HG02840 (cell line): ENCODE data around the gene WDFY2.

Experiments
- ATAC-seq: cut with Tn5 transposase; IDR thresholded peaks from one replicate; pipeline ENCODE4 v1.9.1; 2021; ENCODE audit warnings: mild to moderate bottlenecking, moderate library complexity, moderate number of reproducible peaks; ENCODE audit not compliant: unreplicated experiment, low FRiP score

WDFY2 gene

DNA sequence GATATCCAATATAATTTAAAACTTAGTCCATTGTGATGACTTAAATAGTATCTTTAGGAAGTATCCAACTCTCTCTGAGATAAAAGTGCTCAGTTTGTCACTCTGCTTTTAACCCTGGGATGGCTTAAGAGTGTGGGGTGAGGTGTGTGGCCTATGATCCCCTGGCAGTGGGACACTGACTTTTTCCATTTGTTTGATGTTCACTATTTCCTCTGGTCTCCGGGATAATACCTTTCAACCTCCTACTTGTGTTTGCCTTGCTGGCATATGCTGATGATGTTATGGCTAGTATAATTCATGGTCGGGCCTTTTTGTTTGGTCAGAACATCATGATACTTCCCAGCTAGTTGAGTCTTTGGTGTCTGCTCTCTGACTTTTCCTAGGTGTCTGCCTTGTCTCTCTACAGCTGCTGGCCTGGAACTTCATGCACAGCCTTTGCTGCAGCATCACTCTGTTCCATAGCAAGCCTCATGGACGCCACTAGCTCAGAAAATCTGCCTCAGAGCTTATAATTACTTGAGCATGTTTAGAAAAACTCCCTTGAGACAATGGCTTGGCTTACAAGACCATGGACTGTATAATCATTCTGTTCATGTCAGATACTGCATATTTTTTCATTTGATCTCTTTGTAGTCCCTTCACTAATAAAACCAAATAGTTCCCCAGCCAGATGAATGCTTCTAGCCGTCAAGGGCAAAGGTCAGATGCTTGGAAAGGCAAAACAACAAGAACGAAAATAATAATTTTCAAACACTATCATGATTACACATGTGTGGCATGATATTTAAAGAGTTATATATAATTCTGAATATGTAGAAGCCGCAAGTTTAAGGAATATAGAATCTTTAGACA lies 75.2 kb downstream of the WDFY2 start:
- no peak for ATAC-seq

GRCh38 chr13:51660813-51661212 lies 76.6 kb downstream of the WDFY2 start:
- no peak for ATAC-seq

DNA sequence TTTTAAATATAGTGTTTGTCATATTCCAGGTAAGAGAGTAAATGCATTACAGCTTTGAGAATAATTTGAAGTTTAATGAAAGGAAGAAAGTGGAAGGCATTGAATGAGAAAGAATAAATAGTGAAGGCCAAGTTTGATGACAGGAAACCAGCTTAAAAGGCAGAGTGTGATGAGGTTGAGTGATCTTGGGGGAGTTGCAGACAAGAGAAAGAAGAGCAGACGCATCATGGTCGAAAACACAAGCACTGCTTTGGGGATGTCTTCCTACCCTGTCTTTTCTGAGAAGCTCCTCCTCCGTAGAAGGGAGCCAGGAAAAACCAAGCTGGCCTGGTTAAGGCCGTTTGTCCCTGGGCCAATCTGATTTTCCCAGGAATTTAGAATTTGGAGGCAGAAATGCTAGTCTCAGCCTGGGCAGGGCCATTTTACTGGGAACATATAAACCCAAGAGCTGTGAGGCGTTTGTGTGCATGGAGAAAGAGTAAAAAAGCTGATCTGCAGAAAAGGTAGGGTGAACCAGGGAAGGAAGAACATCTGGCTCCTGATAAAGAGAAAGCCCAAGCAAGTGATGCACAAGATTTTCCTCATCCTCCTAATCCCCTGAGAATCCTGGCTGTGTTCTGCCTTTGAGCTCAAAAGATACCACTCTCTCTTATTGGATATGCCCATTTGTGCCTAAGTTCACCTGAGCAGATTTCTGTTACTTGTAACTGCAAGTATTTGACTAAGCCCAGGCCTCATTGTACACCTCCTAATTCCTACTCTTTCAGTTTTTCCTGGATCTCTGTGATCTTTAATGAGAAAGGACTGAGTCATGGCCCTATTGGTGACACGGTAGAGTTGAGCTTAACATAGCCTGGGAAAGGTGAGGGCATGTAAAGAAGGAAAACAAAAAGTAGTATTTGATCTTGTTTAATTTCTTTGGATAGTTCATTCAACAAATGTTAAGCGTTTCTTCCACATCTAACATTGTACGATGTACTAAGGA lies 80.0 kb downstream of the WDFY2 start:
- ATAC-seq: no peak

DNA sequence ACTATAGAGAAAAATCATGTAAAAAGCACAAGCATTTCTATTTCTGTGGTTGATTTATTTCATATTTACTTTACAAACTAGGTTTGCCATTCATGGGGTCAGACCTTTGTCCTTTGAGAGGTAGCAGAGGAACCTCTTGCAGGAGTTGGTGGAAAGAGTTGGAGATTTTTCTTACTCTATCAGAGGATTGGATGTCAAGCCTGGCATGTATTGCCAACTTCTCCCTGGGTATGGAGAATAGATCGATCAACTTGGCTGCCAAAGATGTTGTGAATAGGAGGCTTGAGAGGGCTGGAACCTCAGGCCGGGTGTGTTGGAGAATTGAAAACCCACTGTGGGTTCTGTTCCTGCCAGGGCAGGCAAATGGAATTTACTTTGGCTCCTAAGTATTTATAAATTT lies 81.2 kb downstream of the WDFY2 start:
- ATAC-seq: no peak

- no peak for ATAC-seq
Observed at GRCh38 chr13:51666374-51666773, 82.1 kb downstream of the WDFY2 start.

DNA sequence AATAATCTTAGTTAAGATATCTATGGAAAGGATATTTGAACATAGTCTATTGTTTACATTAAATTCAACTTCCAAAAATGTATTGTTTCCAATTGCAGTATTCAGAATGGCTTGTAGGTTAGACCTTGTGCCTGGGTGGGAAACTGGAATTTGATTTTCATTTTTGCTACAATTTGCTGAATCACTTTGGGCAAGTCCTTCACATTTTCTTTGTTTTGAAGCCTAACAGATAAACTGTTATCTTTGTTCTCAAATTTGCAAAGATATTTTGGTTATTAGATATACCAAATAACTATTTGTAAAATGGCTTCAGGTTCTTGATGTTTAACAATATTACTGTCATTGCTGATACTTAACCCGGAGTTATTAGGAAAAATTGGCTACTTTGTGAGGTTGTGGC lies 82.6 kb downstream of the WDFY2 start:
- ATAC-seq: no peak

- ATAC-seq: no peak
Observed at GRCh38 chr13:51668580-51669195, 84.4 kb downstream of the WDFY2 start.

DNA sequence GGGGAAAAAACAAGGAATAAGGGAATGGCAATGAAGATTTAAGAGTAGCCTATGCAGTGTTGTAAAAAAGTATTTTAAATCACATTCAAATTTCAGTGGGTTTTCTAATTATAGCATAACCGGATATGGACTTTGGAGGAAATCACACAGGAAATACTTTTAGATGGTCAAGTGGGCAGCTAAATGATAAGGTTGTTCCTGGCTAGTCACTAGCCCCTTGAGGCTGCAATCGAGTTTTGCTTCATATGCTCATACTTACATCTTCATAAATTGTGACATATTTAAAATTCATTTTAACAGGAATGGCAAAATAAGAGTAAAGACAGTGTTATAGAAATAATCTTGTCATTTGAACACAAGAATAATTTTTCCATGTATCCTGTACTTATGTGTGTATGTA lies 88.9 kb downstream of the WDFY2 start:
- ATAC-seq: no peak

- ATAC-seq: no peak
Observed at GRCh38 chr13:51674276-51674675, 90.0 kb downstream of the WDFY2 start.

- no peak for ATAC-seq
Observed at GRCh38 chr13:51675385-51675784, 91.1 kb downstream of the WDFY2 start.

DNA sequence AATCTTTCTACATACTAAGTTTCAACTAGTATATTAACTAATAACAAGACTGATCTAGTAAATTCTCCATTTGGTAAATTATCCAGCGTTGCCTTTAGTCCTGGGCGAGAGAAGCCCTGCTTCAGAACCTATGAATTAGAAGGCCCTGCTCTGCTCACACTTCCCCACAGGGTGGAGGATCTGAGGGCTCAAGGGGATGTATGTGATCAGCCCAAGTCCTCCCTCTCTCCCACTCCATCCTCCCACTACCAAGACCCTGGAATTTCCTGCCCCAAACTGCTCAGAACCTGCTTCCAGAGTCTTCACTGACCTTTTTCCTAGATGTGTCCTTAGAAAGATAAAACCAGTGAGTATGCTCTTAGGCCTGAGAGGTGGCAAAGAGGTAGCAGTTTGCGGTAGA lies 91.6 kb downstream of the WDFY2 start:
- no peak for ATAC-seq

DNA sequence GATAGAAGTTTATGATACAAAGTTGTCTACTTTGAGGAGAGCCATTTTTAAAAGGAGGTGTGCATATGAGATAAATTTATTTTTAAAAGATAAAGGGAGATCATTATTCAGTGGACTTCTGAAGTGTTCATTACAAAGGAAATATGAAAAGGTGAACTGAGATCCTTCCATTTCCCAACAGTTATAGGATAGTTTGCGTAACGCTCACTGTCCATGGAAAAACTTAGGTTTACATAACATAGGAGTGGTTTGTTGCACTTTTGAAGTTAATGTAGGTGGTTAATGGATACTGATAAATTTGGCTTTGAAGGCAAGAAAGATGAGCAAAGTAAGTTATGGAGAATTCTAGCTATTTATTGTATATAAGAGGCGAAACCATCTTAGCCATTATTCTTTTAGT lies 92.5 kb downstream of the WDFY2 start:
- ATAC-seq: no peak

- no peak for ATAC-seq
Observed at GRCh38 chr13:51678420-51678819, 94.2 kb downstream of the WDFY2 start.

DNA sequence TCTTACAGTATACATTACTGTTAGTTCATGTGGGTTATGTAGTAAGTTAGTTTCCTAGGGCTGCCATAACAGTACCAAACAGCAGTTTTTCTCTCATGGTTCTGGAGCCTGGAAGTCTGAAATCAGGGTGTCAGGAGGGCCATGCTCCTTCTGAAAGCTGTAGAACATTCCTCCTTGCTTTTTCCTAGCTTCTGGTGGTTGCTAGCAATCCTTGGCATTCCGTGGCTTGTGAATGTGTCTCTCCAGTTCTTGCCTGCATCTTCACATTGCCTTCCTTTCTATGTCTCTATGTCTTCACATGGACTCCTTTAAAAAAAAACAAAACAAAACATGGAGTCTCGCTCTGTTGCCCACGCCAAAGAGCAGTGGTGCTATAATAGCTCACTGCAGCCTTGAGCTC lies 95.4 kb downstream of the WDFY2 start:
- no peak for ATAC-seq

GRCh38 chr13:51681037-51681678 lies 96.9 kb downstream of the WDFY2 start:
- ATAC-seq: no peak

- ATAC-seq: no peak
Observed at GRCh38 chr13:51682686-51683085, 98.4 kb downstream of the WDFY2 start.

DNA sequence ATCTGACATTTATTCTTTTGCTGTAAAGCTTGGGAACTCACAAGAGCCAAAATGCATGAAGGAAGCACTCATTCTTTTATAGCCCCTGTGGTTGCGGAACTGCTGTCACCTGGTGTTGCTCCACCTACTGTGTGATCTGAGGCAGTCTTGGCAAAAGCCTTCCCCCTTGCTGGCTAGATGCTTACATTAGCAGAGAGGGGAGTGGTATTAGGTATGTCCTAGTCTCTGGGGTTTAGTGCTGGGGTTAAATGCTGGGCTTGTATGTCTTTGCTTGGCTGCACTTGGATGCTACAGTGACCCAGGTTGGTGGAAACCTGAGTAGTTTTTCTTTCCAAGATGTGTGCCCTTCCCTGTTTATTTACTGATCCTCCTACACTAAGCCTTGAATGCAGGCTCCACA lies 99.3 kb downstream of the WDFY2 start:
- no peak for ATAC-seq

GRCh38 chr13:51684076-51684475 lies 99.8 kb downstream of the WDFY2 start:
- no peak for ATAC-seq

DNA sequence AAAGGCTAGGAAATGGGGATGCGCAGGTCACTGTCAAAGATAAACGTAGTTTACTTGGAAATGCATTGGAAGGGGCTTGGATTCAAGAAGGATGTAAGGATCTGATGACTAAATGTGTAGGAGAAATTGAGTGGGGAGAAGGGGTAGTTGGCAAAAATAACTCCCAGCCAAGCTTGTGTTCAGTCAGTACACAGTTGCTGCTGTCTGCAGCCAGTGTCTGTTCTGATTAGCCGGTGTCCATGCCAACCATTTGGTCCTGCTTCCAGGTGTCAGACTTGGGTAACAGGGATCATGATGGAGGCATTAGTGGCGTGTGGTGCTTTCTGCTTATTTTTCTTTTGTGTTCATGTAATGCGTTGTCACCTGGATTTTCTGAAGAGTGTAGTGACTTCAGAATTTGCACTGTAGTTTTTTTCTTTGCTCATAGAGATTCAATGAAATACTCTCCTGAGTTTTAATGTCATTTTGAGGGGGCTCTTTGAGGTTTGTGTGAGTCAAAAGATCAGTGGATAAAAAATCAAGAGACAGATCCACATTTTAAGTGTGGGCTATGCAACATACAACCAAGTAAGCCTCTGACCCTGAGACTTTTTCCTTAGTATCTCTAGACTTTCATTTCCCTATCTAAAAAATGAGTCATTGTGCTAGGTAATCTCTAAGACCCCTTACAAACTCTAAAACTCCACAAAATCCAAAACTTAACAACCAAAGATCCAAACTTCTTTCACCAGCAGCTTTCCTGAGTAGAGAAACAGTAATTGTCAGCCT lies 103.9 kb downstream of the WDFY2 start:
- ATAC-seq: no peak
